Brain microvascular endothelial cell (primary cell): ENCODE measurements around the gene MSRB1.
"Not testable (repeated sequence)": the region's sequence is repeated elsewhere in the genome, so short reads cannot be mapped to it uniquely, and the experiment has no call there.

ENCODE experiments used
- DNase-seq: peaks from one replicate; pipeline ENCODE4 v3.0.0-alpha.2; 2020
- H3K27ac ChIP-seq: fragments of 250-450 bp; sonication (Bioruptor Pico); 2 replicates; pipeline ENCODE4 v1.5.1; 2020; ENCODE audit warnings: mild to moderate bottlenecking, moderate library complexity
- H3K27me3 ChIP-seq: fragments of 250-450 bp; sonication (Bioruptor Pico); replicated peaks from 2 replicates; pipeline ENCODE4 v1.5.1; 2020; ENCODE audit warnings: mild to moderate bottlenecking
- H3K36me3 ChIP-seq: fragments of 250-450 bp; sonication (Bioruptor Pico); replicated peaks from 2 replicates; pipeline ENCODE4 v1.5.1; 2020; ENCODE audit warnings: mild to moderate bottlenecking
- H3K4me3 ChIP-seq: 2 replicates; pipeline ENCODE4 v1.5.1; 2011; ENCODE audit warnings: low read depth, mild to moderate bottlenecking, control low read depth, low read length, moderate library complexity
- in situ Hi-C: cut with HindIII; loops from 2 replicates; pipeline ENCODE4 v1.10.0; 2017; ENCODE audit warnings: low sequenced_read_pairs, low pct_ligation_motif_present
- TF ChIP-seq, protein P1 (sequence below): IDR thresholded peaks from 2 replicates; pipeline ENCODE4 v1.5.1; 2011; ENCODE audit warnings: low read depth, mild to moderate bottlenecking, moderate library complexity, low read length, control low read depth, inconsistent platforms; ENCODE audit errors: missing control alignments

MSRB1 gene

DNA sequence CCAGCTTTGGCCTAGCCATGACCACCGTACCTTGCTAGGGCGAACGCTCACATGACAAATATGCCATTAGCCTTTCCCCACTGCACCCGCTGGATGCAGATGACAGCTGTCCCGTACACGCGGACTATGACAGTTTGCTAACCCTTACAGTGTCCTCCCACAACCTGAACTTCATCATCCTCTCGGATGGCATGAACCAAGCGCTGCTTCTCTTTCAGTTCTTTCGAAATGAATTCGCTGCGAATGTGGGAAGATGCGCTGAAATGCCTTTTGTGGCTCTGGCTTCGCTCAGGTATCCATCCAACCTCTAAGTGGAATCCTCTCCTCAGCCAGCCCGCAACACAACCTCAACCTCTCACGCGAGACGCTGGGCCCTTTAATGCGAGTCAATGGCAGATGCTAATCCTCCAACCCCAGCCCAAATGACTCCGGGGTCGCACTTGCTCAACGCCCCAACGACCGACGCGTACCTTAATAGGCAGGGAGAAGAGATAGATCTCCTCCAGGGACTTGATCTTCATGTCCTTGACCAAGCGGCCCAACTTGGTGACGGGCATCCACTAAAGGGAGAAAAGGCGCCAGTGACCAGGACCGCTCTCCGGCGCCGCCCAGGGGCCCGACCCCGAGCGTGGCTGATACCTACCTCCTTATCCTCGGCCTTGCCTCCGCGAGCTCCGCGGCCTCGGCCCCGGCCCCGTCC lies 21.0 kb upstream of the MSRB1 start:
- in situ Hi-C loops: no loop called here
- peak overlapping the region; percentile 88 for H3K27ac ChIP-seq
- no peaks in the 10 kb centered on the region for H3K27me3 ChIP-seq
- no peak for DNase-seq
- peaks cover 32% of the 10 kb centered on the region for H3K36me3 ChIP-seq
- TF ChIP-seq, protein P1, sequence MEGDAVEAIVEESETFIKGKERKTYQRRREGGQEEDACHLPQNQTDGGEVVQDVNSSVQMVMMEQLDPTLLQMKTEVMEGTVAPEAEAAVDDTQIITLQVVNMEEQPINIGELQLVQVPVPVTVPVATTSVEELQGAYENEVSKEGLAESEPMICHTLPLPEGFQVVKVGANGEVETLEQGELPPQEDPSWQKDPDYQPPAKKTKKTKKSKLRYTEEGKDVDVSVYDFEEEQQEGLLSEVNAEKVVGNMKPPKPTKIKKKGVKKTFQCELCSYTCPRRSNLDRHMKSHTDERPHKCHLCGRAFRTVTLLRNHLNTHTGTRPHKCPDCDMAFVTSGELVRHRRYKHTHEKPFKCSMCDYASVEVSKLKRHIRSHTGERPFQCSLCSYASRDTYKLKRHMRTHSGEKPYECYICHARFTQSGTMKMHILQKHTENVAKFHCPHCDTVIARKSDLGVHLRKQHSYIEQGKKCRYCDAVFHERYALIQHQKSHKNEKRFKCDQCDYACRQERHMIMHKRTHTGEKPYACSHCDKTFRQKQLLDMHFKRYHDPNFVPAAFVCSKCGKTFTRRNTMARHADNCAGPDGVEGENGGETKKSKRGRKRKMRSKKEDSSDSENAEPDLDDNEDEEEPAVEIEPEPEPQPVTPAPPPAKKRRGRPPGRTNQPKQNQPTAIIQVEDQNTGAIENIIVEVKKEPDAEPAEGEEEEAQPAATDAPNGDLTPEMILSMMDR: peak; percentile 3
- H3K4me3 ChIP-seq: peak overlapping the region; percentile 93

DNA sequence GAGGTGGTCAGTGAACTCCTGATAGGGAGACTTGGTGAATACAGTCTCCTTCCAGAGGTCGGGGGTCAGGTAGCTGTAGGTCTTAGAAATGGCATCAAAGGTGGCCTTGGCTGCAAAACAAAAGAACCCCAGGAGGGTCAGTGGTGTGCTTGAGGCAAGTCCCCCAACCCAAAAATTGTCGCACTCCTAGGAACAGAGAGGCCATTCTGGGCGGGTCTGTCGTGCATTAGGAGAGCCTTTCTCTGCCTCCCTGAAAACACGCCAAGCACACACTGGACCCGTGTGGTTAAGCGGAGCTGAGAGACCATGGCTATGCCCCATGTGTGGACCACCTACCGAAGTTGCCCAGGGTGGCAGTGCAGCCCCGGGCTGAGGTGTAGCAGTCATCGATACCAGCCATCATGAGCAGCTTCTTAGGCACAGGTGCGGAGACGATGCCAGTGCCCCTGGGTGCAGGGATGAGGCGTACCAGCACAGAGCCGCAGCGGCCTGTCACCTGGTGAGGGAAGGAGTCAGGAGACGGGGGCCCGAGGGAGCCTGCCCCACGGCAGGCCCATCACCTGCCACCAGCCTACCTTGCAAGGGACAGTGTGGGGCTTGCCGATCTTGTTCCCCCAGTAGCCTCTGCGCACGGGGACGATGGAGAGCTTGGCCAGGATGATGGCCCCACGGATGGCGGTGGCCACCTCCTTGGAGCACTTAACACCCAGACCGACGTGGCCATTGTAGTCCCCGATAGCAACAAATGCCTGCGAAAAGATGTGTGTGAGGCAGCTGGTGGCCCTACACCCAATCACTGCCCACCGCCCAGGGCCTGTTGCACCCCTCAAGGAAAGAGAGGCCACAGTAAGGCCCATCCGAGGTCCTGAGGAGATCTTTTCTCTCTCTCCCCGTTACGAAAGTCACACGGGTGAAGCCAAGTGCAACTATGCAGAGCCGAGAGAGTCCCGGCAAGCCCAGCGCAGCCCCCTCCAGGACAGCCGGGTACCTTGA lies 19.5 kb upstream of the MSRB1 start:
- in situ Hi-C loops, DNase-seq, H3K27me3 ChIP-seq: not testable (repeated sequence)
- Histone ChIP-seq H3K4me3 (peak overlapping the region; percentile 93), H3K36me3 (peaks cover 32% of the 10 kb centered on the region), H3K27ac (peak overlapping the region; percentile 88)

DNA sequence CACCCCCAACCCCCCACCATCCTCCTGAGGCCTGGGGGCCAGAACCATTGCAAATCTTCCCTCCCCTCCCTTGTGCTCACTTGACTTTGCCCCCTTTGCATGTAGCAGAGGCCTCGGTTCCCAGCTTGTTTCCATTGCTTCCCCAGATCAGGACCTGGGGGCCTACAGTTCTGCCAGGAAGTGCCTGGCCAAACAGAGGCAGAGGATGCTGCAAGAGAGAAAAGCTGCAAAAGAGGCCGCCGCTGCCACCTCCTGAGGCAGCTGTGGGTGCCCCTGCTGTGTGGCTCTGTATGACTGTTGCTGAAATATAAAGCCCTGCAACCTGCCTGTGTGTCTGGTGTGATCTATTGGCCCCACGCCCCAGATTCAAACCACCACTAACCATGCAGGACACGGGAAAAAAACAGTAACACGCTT lies 18.7 kb upstream of the MSRB1 start:
- TF ChIP-seq, protein P1: no peak
- H3K27me3 ChIP-seq: no peaks in the 10 kb centered on the region
- no peak overlapping the region for H3K27ac ChIP-seq
- in situ Hi-C loops: no loop called here
- H3K4me3 ChIP-seq: no peak overlapping the region
- DNase-seq: no peak
- peaks cover 32% of the 10 kb centered on the region for H3K36me3 ChIP-seq

DNA sequence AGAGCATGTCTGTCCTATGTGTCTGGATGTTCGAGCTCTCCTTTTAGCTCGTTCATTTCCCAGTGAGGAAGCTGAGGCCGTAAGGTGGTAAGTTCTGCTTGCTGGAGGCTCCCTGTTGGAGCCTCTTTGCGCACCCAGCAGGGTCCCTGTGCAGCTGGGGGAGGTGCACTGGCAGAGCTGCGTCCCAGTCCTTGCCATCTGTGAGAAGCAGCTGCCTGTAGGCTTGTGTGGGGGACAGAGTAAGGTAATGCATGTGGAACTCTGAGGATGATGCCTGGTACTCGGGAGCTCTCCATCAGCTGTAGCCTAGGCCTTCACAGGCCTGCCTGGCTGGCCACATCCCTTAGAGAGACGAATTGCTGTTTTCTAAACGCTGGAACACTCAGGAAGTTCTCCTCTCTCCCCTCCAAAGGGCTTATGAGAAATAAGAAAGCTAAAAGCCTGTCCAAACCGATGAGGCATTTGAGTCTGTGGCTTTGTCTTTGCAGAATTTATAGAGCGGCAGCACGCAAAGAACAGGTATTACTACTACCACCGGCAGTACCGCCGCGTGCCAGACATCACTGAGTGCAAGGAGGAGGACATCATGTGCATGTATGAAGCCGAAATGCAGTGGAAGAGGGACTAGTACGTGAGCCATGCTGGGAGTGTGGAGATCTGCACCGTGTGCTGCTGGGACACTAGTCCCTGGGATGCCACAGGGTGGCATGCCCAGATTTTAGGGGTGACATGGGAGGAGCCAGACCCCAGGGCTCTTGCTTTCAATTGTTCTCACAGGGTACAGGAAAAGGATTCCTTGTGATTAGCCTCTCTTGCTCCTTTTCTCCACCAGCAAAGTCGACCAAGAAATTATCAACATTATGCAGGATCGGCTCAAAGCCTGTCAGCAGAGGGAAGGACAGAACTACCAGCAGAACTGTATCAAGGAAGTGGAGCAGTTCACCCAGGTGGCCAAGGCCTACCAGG lies 17.9 kb upstream of the MSRB1 start:
- Histone ChIP-seq H3K27me3 (no peaks in the 10 kb centered on the region), H3K27ac (no peak overlapping the region), H3K4me3 (peak overlapping the region; percentile 88), H3K36me3 (peaks cover 32% of the 10 kb centered on the region)
- DNase-seq: no peak
- in situ Hi-C loops: no loop called here
- TF ChIP-seq, protein P1: no peak

DNA sequence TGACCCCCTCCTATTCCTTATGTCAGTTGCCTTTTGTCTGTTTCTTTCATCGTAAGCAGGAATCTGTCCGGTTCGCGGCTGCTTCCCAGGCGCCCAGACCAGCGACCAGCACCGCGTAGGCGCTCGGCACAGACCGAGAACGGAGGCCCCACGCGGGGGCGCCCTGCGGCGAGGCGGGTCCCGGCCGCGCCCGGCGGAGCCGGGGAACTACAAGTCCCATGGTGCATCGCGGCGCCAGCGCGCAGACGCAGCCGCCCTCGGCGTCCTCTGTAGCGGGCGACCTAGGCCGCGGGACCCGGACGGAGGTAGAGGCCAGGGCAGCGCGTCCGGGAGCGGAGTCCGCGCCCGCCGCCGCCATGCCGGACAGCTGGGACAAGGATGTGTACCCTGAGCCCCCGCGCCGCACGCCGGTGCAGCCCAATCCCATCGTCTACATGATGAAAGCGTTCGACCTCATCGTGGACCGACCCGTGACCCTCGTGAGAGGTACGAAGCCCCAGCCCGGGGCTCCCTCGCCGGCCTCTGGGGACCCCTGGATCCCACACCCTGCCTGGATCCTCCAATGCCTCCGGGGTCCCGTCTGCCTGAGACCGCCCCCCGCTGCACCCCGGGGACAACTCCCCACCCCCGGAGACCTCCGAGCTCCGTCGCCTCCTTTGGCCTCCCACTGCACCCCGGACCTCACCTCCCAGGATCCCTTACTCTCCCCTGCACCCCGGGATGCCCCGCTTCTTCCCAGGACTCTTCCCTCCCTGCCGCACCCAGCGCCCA lies 16.5 kb upstream of the MSRB1 start, which contains the start of gene NDUFB10:
TSS of gene NDUFB10 (plus strand) at position 270 of the 771 bp plus-strand sequence. CDS start at position 357, 87 bp downstream.
- Histone ChIP-seq H3K27me3 (no peaks in the 10 kb centered on the region), H3K36me3 (peaks cover 32% of the 10 kb centered on the region), H3K4me3 (peak within 1 kb of the TSS; percentile 88), H3K27ac (peak within 1 kb of the TSS; percentile 24)
- in situ Hi-C loops: no loop called here
- DNase-seq: peak; percentile 78
- TF ChIP-seq, protein P1: peak; percentile 46
